ENCODE data around the gene PTRH1. TPM values are rescaled to one million over a fixed set of nuclear protein-coding genes. Genes with fewer than 3 reads are reported as not detected.

The PTRH1 gene
- total and polyA plus RNA-seq, 4 donors, result 8.6 to 41.7 (median 24.7) TPM

DNA sequence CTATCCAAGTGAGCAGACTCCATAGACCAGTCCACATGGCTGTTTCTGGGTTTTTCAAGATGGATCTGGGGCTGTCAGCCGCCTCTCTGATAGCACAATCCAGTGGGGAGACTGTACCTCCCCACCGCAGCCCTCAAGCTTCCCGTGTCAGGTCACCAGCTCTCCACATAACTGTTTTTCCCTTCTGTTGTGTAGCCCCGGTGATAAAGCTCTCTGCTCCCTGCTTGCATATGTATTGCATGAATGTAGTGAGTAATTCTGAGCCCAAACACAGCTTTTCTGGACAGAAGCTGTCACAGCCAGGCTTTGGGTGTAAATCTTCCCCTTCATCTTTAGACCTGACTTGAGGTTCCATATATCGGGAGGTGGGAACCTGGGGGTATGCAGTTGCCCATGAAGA is 31.7 kb downstream of the PTRH1 start:
- ATAC-seq (ENCODE audit: insufficient read depth, low FRiP score), result no peak
- H3K4me3 ChIP-seq, result no peak overlapping the region
- no peaks in the 10 kb centered on the region for H3K9me3 ChIP-seq (ENCODE audit: control insufficient read depth in 4 of 4, insufficient read depth in 3 of 4, low read length in 3 of 4)
- DNase-seq, result no peak
- H3K27me3 ChIP-seq (ENCODE audit: control insufficient read depth in 3 of 3, insufficient read depth in 3 of 3, low read length in 2 of 3), result no peaks in the 10 kb centered on the region
- TF ChIP-seq, protein P1, sequence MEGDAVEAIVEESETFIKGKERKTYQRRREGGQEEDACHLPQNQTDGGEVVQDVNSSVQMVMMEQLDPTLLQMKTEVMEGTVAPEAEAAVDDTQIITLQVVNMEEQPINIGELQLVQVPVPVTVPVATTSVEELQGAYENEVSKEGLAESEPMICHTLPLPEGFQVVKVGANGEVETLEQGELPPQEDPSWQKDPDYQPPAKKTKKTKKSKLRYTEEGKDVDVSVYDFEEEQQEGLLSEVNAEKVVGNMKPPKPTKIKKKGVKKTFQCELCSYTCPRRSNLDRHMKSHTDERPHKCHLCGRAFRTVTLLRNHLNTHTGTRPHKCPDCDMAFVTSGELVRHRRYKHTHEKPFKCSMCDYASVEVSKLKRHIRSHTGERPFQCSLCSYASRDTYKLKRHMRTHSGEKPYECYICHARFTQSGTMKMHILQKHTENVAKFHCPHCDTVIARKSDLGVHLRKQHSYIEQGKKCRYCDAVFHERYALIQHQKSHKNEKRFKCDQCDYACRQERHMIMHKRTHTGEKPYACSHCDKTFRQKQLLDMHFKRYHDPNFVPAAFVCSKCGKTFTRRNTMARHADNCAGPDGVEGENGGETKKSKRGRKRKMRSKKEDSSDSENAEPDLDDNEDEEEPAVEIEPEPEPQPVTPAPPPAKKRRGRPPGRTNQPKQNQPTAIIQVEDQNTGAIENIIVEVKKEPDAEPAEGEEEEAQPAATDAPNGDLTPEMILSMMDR (IDR thresholded peaks at IDR 0.05; ENCODE audit: control extremely low read depth, extremely low read depth), result no peak
- H3K9ac ChIP-seq (ENCODE audit: insufficient read depth in 1 of 2, low read length in 2 of 2), result no peak overlapping the region
- H3K27ac ChIP-seq (ENCODE audit: low read depth in 1 of 2, low read length in 1 of 2), result no peak overlapping the region
- WGBS, 2 donors, result 94 to 95% methylated on average over 5 of the region's 5 CpGs
- peaks cover 0 to 67% (median 32%) of the 10 kb centered on the region in 4 donors for H3K36me3 ChIP-seq (ENCODE audit: control insufficient read depth in 4 of 4, insufficient read depth in 4 of 4, low read length in 4 of 4)
- H3K4me1 ChIP-seq (ENCODE audit: control insufficient read depth in 5 of 5, insufficient read depth in 5 of 5, low read length in 5 of 5), result no peaks in the 10 kb centered on the region

DNA sequence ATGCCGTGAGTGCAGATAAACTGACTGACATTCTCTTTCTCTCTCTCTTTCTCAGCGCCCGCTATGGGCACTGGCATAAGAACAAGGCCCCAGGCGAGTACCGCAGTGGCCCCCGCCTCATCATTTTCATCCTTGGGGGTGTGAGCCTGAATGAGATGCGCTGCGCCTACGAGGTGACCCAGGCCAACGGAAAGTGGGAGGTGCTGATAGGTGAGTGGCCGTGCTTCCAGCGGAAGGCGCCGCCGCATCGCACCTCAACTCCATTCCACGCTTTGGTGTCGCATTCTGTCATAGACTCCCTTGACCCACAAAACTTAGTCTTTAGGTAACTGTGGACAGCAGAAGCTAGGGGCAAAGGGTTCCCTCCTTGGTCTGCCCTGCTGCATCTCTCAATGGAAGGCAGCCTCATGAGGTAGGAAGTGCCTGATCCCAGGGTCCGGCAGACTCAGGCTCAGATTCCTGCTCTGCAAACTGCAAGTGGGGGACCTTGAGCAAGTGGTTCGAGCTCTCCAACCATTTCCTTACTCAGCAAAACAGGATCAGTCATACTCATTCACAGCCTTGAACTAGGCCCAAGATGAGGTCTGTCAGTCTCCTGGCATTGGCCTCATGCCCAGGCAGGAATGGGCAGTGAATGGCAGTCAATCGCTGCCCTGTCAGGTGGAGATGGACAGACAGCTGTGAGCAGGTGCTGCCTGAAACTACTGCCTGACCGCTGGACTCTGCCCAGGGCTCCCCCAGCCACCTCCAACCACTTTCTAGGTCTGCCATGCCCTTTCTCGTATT is 32.9 kb downstream of the PTRH1 start:
- no peak overlapping the region for H3K4me3 ChIP-seq
- no peaks in the 10 kb centered on the region for H3K27me3 ChIP-seq (ENCODE audit: control insufficient read depth in 3 of 3, insufficient read depth in 3 of 3, low read length in 2 of 3)
- no peaks in the 10 kb centered on the region for H3K4me1 ChIP-seq (ENCODE audit: control insufficient read depth in 5 of 5, insufficient read depth in 5 of 5, low read length in 5 of 5)
- H3K27ac ChIP-seq (ENCODE audit: low read depth in 1 of 2, low read length in 1 of 2), result no peak overlapping the region
- WGBS, 2 donors, result 94 to 95% methylated on average over 22 to 23 of the region's 23 CpGs
- H3K9me3 ChIP-seq (ENCODE audit: control insufficient read depth in 4 of 4, insufficient read depth in 3 of 4, low read length in 3 of 4), result no peaks in the 10 kb centered on the region
- TF ChIP-seq, protein P1 (IDR thresholded peaks at IDR 0.05; ENCODE audit: control extremely low read depth, extremely low read depth), result no peak
- no peak overlapping the region for H3K9ac ChIP-seq (ENCODE audit: insufficient read depth in 1 of 2, low read length in 2 of 2)
- peaks cover 4 to 65% (median 33%) of the 10 kb centered on the region in 4 donors for H3K36me3 ChIP-seq (ENCODE audit: control insufficient read depth in 4 of 4, insufficient read depth in 4 of 4, low read length in 4 of 4)
- DNase-seq (no peak), ATAC-seq (ENCODE audit: insufficient read depth, low FRiP score) (no peak)

DNA sequence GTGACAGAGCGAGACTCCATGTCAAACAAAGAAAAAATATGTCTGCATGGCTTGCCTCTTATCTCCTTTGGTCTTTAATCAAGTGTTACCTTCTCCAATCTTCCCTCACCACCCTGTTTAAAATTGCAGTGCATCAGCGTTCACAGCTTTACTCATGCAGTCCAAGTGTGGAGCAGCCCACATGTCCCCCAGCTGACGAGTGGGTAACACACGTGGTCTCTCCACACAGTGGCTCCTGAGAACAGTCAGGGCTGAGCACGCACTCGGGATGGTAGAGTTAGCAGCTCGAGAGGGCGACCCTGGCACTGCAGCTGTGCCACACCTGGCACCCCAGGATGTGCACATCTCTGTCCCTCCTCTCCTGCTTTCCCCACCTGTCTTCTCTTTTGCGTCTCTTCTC is 34.6 kb downstream of the PTRH1 start:
- 93 to 94% methylated on average over 9 of the region's 9 CpGs for WGBS, 2 donors
- Histone ChIP-seq H3K4me3 (no peak overlapping the region), H3K9ac (ENCODE audit: insufficient read depth in 1 of 2, low read length in 2 of 2) (no peak overlapping the region), H3K4me1 (ENCODE audit: control insufficient read depth in 5 of 5, insufficient read depth in 5 of 5, low read length in 5 of 5) (no peaks in the 10 kb centered on the region), H3K27ac (ENCODE audit: low read depth in 1 of 2, low read length in 1 of 2) (no peak overlapping the region), H3K27me3 (ENCODE audit: control insufficient read depth in 3 of 3, insufficient read depth in 3 of 3, low read length in 2 of 3) (no peaks in the 10 kb centered on the region), H3K9me3 (ENCODE audit: control insufficient read depth in 4 of 4, insufficient read depth in 3 of 4, low read length in 3 of 4) (no peaks in the 10 kb centered on the region), H3K36me3 (ENCODE audit: control insufficient read depth in 4 of 4, insufficient read depth in 4 of 4, low read length in 4 of 4) (peaks cover 10 to 69% (median 32%) of the 10 kb centered on the region in 4 donors)
- ATAC-seq (ENCODE audit: insufficient read depth, low FRiP score), result no peak
- TF ChIP-seq, protein P1 (IDR thresholded peaks at IDR 0.05; ENCODE audit: control extremely low read depth, extremely low read depth), result no peak
- DNase-seq, result no peak
